SU-DHL-6 (cell line): ENCODE data around the gene TRPC5OS.

ENCODE experiments used
- CTCF ChIP-seq: fragments of 200-600 bp; sonication (generic); IDR thresholded peaks from one replicate; pipeline ENCODE4 v1.5.1; 2017; ENCODE audit warnings: antibody characterized with exemption, mild to moderate bottlenecking, low read length, moderate library complexity; ENCODE audit not compliant: insufficient read depth, poor library complexity, severe bottlenecking
- EZH2phosphoT487 ChIP-seq: fragments of 200-600 bp; sonication (generic), shearing (Covaris generic); conservative IDR thresholded peaks from 2 replicates; pipeline ENCODE4 v1.6.1; 2018; ENCODE audit warnings: mild to moderate bottlenecking, antibody characterized with exemption, low read length, moderate library complexity, mixed read lengths

- no peak for TF ChIP-seq CTCF
- TF ChIP-seq EZH2phosphoT487 = no peak
Measured at GRCh38 chrX:111857534-111858060, 18.4 kb upstream of the TRPC5OS start.
